ENCODE measurements around the gene WFIKKN2. TPM values are rescaled to one million over a fixed set of nuclear protein-coding genes. Genes with fewer than 3 reads are reported as not detected.

WFIKKN2 gene
- total RNA-seq, 1 experiment from 2014 or later = 0.05 TPM

GRCh38 chr17:50793007-50793406 is 42.4 kb upstream of the WFIKKN2 start:
- Histone ChIP-seq H3K27me3 (ENCODE audit: insufficient read depth, low read length) (no peaks in the 10 kb centered on the region), H3K9ac (ENCODE audit: low read length) (no peak overlapping the region), H3K4me2 (ENCODE audit: low read length) (no peak overlapping the region), H2AFZ (ENCODE audit: low read depth, low read length, poor library complexity, severe bottlenecking) (no peak overlapping the region), H4K20me1 (ENCODE audit: insufficient read depth) (no peaks in the 10 kb centered on the region), H3K4me3 (replicated peaks in 1 of 2; ENCODE audit: low read depth in 1 of 2, low read length in 2 of 2) (no peak overlapping the region), H3K36me3 (ENCODE audit: control insufficient read depth in 1 of 2, insufficient read depth in 2 of 2, low read length in 2 of 2) (no peaks in the 10 kb centered on the region), H3K27ac (ENCODE audit: low read depth, low read length) (no peak overlapping the region), H3K4me1 (ENCODE audit: control insufficient read depth in 1 of 2, insufficient read depth in 2 of 2, low read length in 2 of 2) (no peaks in the 10 kb centered on the region), H3K79me2 (ENCODE audit: insufficient read depth, low read length) (no peaks in the 10 kb centered on the region), H3K9me2 (ENCODE audit: insufficient read depth) (no peaks in the 10 kb centered on the region), H3K9me3 (ENCODE audit: control insufficient read depth in 1 of 2, insufficient read depth in 1 of 2, low read depth in 1 of 2, low read length in 2 of 2) (no peaks in the 10 kb centered on the region)
- POLR2A ChIA-PET = no interaction called here
- BruUV-seq (replicated peaks) = no TSS peak
- RAD21 ChIA-PET (ENCODE audit: low non-redundant PET in 1 of 2, low total read pairs in 2 of 2, uncharacterized antibody in 2 of 2, unreplicated experiment in 2 of 2) = no interaction called here
- CTCF ChIA-PET = no interaction called here
- ATAC-seq = 0 out of 2 replicates have a peak, but pooled peaks have one; percentile 22
- TF ChIP-seq, protein P1, sequence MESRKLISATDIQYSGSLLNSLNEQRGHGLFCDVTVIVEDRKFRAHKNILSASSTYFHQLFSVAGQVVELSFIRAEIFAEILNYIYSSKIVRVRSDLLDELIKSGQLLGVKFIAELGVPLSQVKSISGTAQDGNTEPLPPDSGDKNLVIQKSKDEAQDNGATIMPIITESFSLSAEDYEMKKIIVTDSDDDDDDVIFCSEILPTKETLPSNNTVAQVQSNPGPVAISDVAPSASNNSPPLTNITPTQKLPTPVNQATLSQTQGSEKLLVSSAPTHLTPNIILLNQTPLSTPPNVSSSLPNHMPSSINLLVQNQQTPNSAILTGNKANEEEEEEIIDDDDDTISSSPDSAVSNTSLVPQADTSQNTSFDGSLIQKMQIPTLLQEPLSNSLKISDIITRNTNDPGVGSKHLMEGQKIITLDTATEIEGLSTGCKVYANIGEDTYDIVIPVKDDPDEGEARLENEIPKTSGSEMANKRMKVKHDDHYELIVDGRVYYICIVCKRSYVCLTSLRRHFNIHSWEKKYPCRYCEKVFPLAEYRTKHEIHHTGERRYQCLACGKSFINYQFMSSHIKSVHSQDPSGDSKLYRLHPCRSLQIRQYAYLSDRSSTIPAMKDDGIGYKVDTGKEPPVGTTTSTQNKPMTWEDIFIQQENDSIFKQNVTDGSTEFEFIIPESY (IDR thresholded peaks at IDR 0.05; ENCODE audit: extremely low read depth, insufficient replicate concordance, low read length) = no peak
- no peak for TF ChIP-seq EZH2phosphoT487 (IDR thresholded peaks at IDR 0.05; ENCODE audit: borderline replicate concordance)
- TF ChIP-seq EZH2 (IDR thresholded peaks at IDR 0.05) = no peak
- TF ChIP-seq ZNF274 (IDR thresholded peaks at IDR 0.05; ENCODE audit: low read depth, low read length) = no peak
- no peak for TF ChIP-seq POLR2AphosphoS5 (IDR thresholded peaks at IDR 0.05; ENCODE audit: low read depth, low read length)
- TF ChIP-seq EGR1 (IDR thresholded peaks at IDR 0.05; ENCODE audit: low read depth) = no peak
- no peak for TF ChIP-seq CEBPB (IDR thresholded peaks at IDR 0.05; ENCODE audit: low read depth)
- no peak for TF ChIP-seq SP1 (IDR thresholded peaks at IDR 0.05; ENCODE audit: low read depth)
- TF ChIP-seq YY1 (IDR thresholded peaks at IDR 0.05; ENCODE audit: extremely low read depth, insufficient replicate concordance, low read depth, low read length) = no peak
- TF ChIP-seq SIN3A (IDR thresholded peaks at IDR 0.05; ENCODE audit: low read depth) = no peak
- TF ChIP-seq ATF3 (IDR thresholded peaks at IDR 0.05) = no peak
- no peak for TF ChIP-seq CBX3 (IDR thresholded peaks at IDR 0.05; ENCODE audit: low read depth)
- no peak for TF ChIP-seq JUND (IDR thresholded peaks at IDR 0.05)
- no peak for TF ChIP-seq TCF7L2 (IDR thresholded peaks at IDR 0.05; ENCODE audit: borderline replicate concordance, extremely low read depth, insufficient read depth, insufficient read length)
- no peak for TF ChIP-seq RAD21 (IDR thresholded peaks at IDR 0.05; ENCODE audit: low read depth)
- DNase-seq (ENCODE audit: low read depth, low spot score) = no peak
- intact Hi-C loops (cut with micrococcal nuclease) = no loop called here
